ENCODE measurements around the gene ADAMTS12.

GRCh38 chr5:33887268-33887667, 4.5 kb downstream of the ADAMTS12 start:
- TF ChIP-seq YY1 (IDR thresholded peaks at IDR 0.05; ENCODE audit: low read depth, low read length) (no peak), ZNF274 (IDR thresholded peaks at IDR 0.05; ENCODE audit: borderline replicate concordance, extremely low read depth, low read length) (no peak), SP4 (IDR thresholded peaks at IDR 0.05; ENCODE audit: low read length) (no peak), TAF1 (IDR thresholded peaks at IDR 0.05; ENCODE audit: low read depth, low read length) (no peak), BCL11A (IDR thresholded peaks at IDR 0.05; ENCODE audit: low read depth in 2 of 2, low read length in 2 of 2) (no peak), NRF1 (IDR thresholded peaks at IDR 0.05; ENCODE audit: low read depth, low read length) (no peak), CTCF (IDR thresholded peaks at IDR 0.05; ENCODE audit: control extremely low read depth in 1 of 3, insufficient read depth in 1 of 3, low read depth in 1 of 3, low read length in 3 of 3) (no peak), ATF2 (IDR thresholded peaks at IDR 0.05; ENCODE audit: low read length) (no peak), EZH2 (IDR thresholded peaks at IDR 0.05; ENCODE audit: low read depth, low read length, severe bottlenecking) (no peak), EGR1 (IDR thresholded peaks at IDR 0.05; ENCODE audit: borderline replicate concordance, low read depth, low read length) (no peak), JUND (IDR thresholded peaks at IDR 0.05; ENCODE audit: low read length) (no peak)

Data from H1 (cell line).